Pons (tissue), 1 donor: ENCODE measurements around the gene PRKCA.
A peak's percentile ranks its signal among the peaks of the same experiment; 100 is the strongest.
"Not testable (repeated sequence)": the region's sequence is repeated elsewhere in the genome, so short reads cannot be mapped to it uniquely, and the experiment has no call there.

ENCODE experiments used
- DNase-seq: peaks from one replicate; pipeline ENCODE4 v3.0.0-alpha.2; 2016; ENCODE audit warnings: low spot score

The PRKCA gene

DNA sequence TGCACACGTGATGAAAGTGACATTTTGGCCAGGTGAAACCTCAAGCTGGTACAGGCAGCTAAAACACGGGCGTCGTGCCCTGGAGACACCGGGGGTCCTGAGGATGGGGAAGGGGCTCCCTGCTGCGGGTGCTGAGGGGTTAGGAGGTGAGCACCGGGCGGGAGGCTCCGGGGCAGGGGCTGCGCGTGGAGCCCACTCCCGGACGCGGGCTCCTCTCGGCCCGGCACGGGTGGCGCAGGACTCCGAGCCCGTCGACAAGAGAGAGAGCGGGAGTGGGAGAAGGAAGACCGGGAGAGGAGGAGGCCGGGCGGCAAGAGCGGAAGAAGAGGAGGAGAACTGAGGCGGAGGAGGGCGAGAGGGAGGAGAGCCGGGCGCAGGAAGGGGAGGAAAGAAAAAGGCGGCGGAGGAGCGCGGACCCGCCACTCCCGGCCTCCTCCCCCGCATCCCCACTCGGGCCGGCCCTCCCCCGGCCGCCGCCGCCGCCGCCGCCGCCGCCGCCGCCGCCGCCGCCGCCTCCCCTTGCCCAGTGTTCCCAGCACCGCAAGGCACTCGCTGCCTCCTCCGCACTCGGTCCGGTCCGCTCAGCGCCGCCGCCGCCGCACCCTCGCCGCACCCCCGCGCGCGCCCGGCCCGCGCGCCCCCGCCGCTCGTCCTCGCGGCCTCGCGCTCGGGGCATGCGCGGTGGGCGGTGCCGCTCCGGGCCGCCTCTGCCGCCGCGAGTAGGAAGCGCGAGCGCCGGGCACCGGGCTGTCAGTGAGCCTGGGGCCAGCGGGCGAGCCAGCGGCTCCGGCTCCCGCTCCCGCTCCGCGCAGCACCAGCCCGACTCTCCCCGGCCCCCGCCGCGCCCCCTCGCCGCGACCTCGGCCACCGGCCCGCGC lies at the start of gene PRKCA:
Gene PRKCA (plus strand): TSS at position 750 of the 878 bp plus-strand sequence.
- DNase-seq, result peak; percentile 64

DNA sequence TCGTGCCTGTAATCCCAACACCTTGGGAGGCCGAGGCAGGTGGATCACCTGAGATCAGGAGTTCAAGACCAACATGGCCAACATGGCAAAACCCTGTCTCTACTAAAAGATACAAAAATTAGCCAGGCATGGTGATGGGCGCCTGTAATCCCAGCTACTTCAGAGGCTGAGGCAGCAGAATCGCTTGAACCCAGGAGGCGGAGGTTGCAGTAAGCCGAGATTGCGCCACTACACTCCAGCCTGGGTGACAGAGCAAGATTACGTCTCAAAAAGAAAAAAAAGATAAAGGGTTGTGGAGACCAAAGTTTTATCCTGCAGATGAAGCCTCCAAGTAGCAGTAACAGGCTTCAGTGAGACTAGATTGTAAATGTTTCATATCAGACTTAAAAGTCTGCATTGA lies 49.0 kb upstream of the PRKCA start:
- not testable (repeated sequence) for DNase-seq

DNA sequence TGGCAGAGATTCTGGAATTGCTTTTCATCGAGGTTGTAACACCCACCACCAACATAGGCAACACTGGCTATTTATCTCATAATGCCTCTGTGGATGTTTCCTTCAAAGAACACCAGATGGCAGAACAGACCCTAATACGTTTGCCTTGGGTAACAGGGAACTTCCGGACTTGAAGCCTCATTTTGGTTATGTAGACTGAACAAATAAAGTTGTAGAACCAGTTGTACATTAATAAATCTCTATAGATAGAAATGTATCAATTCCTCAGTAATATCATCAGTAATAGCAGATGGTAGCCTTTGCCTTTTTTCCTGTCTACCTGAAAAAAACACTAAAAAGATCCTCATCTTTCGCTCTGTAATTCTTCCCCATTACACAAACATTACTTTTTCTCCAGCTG lies 47.3 kb upstream of the PRKCA start:
- DNase-seq, result peak; percentile 93

DNA sequence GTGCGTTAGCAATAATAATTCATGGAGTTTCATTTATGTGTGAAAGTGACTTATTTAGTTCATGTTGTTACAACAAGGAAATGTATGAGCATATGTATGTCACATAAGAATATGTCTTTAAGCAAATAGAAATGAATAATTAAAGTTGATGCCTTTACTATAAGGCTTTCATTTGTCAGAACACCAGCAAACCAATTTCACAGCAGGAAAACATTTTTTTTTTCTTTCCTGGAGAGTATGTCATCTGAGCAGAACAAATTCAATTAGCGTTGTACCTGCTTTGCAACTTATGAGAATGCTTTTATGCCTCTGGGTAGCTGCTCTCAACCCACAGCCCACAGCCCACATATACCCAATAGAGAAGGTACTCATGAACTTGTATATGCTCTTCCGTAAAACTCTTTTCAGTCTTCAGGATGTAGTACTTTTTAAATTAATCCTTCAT lies 46.9 kb upstream of the PRKCA start:
- DNase-seq, result no peak

DNA sequence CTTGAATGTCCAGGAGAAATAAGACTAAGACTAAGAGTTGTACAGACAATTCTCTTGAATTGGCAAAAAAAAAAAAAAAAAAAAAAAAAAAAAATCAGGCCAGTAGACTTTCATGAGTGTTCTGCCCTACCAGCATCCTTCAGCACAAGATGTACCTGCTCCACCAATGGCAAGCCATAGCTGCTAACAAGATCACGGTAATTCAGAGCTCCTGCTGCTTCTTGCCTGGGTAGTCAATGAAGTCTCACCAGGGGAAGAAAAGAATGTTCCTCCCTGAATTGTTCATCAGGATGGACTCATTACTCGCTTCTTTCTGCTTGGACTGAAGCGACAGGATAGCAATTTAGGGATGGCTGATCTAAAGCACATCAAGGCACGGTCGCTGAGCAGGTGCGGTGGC lies 42.1 kb upstream of the PRKCA start:
- DNase-seq, result no peak

DNA sequence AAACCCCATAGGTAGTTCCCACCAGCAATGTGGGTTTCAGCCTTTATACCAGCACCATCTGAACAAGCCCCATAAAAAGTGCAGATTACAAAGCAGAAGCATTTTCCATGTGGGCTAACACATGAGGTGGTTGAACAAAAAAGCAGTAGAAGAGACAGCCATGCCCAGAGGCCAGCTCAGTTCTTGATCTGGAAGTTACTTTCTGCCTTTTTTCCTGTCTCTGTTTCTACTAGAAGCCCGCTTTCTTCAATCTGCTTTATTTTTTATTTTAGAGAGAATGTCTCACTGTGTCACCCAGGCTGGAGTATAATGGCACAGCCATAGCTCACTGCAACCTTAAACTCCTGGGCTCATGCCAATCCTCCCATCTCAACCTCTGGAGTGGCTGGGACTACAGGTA lies 41.7 kb upstream of the PRKCA start:
- no peak for DNase-seq

DNA sequence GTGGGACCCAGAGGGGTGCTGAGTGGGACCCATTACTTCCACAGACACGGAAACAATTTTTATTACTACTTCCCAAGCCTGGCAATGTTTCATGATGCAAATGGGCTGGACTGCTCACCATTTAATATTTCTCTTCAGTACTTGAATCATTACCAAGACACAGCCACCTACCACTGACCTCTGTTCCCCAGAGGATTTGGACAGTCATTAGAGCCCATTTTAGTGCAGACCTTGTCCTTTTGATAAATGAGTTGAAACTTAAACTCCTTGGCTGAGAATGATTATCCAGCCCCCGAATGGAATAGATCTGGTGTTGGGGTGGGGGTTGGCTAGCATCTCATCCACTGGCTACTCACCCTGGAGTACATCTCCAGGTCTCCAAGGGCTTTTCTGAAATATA lies 39.6 kb upstream of the PRKCA start:
- no peak for DNase-seq

DNA sequence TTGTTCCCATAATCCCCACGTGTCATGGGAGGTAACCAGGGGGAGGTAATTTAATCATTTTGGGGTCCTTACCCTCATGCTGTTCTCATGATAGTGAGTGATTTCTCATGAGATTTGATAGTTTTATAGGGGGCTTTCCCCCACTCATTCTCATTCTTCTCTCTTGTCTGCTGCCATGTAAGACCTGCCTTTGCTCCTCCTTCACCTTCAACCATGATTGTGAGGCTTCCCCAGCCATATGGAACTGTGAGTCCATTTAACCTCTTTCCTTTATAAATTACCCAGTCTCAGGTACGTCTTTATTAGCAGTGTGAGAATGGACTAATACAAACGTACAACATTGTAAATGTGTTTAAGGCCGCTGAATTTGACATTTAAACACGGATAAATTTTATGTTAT lies 37.7 kb upstream of the PRKCA start:
- no peak for DNase-seq

DNA sequence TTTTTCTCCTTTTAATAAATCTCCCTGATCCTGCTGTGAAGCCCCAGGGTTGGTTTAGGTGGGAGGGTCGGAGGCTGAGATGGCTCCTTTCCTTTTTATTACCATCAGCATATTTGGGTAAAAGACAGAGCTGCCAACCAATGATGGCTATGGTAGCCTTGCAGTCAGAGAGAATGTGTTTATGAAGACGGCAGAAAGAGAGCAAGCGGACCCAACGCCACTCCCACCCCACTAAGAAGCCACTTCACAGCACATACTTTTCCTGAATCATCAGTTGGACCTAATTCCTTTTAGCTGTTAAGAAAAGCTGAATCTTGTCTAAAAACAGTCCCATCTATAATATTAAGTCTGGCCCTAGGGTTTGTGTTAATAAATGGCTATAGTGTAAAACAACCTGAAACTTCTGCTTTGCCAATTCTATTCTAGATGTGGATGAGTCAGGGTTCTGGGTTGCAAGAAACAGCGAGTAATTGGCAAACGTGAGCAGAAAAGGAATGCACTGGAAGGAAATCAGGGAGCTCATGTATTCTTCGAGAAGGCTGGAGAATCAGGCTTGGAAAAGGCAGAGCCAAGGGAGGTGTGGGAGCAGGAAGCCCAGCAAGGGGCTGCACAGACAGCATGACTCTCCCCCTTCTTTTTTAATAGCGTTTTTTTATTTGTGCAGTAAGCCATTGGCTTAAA lies 34.0 kb upstream of the PRKCA start:
- no peak for DNase-seq

DNA sequence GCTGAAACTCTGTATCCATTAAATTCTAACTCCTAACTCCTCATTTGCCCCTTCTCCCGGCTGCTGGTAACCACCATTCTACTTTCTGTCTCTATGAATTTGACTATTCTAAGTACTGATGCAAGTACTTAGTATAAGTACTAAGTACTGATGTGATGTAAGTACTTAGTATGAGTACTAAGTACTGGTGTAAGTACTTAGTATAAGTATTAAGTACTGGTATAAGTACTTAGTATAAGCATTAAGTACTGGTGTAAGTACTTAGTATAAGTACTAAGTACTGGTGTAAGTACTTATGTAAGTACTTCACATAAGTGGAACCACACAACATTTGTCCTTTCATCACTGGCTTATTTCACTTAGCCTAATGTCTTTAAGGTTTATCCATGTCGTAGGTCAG lies 32.3 kb upstream of the PRKCA start:
- DNase-seq, result no peak

DNA sequence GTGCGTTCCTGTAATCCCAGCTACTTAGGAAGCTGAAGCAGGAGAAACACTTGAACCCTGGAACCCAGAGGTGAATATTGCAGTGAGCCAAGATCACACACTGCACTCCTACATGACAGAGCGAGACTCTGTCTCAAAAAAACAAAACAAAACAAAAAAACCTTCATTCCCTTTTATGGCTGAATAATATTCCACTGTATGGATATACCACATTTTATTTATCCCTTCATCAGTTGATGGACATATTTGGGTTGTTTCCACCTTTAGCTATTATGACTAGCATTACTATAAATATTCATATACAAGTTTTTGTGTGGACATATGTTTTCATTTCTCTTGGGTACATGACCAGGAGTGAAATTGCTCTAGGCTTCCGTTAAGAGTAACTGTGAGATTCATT lies 30.9 kb upstream of the PRKCA start:
- no peak for DNase-seq

DNA sequence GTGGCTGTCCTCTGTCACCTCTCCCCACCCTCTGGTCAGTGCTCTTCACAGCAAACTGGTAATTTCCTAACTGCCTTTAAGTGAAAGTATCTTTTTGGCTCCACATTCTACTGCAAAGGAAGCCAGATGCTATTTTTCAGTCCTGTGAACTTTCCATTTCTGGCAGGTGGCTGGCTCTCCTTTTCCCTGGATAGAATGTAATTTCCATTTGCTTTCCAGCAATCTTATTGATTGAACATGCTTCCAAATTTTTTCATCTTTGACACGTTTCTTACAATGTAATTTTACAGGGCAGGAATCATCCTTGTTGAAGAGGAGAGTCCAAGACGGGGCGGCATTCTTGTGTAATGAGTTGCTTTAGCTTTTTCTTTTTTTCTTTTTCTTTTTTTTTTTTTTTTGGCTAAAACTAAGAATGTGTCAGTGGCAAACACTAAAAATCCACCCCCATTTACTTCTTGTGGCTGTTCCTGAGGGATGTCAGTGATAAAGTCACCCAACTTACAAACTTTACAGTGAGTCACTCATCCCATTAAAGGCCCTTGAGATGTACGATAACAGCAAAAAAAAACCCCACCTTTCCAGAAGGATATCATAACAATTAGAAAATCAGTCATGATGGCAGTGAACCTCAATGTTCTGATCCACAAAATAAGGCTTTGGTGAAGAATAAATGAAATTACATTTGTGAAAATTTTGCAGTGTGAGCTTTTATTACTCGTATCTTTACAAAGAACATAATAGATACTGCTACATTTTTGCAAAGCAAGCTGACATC lies 29.4 kb upstream of the PRKCA start:
- DNase-seq, result no peak

DNA sequence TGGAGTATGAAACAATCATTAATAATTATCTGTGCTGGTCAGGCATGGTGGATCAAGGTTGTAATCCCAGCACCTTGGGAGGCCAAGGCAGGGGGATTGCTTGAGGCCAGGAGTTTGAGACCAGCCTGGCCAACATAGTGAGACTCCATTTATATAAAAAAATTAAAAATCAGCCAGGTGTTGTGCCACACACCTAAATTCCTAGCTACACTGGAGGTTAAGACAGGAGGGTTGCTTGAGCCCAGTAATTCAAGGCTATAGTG lies 28.9 kb upstream of the PRKCA start:
- no peak for DNase-seq

DNA sequence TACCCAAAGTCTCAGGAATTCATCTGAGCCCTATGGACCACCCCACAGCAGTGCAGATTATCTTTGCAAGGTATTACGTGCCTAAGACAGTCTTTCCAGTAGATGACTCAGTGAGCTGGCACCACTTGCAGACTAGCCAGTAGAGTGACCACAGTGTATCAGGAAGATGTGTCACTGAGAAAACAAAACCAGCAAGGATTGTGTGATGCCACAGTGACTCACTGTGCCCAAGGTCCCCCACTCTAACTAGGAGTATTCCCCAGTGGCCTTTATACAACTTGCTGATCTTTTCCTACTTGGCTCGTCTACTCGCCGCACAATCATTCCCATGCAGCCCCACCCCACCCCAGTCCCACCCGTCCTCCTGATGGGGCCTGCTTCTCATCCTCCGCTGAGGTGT lies 26.8 kb upstream of the PRKCA start:
- DNase-seq, result no peak

DNA sequence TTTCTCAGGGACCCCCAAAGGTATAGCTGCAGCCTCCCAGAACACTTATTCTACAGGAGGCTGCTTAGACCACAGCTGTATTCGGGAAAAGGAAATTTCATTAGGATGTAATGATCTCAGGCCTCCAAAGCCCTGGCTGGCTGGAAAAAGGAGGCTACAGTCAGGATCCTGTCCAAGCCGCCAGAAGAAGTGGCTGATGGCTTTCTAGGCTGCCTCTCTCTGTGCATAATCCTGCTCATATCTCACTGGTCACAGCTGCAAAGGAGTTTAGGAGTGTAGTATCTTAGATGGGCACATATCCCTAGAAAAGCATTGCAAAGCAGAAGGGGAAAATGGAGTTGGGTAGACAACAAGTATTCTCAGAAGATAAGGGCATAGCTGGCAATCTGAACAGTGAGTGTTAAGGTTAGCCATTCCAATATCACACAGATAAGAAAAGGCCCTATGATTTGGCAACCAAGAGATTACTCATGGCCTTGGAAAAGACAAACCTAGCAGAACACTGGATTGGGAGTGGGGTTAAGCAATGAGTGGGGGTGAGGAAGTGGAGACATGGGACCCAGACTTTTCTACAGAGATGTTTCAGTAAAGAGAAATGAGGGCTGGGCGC lies 26.0 kb upstream of the PRKCA start:
- no peak for DNase-seq

DNA sequence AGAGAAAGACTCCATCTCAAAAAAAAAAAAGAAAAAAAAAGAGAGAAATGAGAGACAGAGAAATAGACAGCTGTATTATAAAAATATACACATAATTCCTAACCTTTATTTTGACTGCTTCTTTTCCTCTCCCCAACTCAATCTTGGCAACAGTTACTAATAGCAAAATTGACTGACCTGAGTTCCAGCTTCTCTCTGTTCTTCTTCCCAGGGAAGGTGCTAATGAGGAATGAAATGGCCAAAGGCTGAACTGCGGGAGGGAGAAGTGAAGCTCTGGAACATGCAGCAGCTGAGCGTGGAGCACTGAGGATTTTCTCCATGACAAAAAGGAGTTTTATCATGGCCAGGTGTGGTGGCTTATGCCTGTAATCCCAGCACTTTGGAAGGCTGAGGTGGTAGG lies 25.2 kb upstream of the PRKCA start:
- DNase-seq, result no peak

DNA sequence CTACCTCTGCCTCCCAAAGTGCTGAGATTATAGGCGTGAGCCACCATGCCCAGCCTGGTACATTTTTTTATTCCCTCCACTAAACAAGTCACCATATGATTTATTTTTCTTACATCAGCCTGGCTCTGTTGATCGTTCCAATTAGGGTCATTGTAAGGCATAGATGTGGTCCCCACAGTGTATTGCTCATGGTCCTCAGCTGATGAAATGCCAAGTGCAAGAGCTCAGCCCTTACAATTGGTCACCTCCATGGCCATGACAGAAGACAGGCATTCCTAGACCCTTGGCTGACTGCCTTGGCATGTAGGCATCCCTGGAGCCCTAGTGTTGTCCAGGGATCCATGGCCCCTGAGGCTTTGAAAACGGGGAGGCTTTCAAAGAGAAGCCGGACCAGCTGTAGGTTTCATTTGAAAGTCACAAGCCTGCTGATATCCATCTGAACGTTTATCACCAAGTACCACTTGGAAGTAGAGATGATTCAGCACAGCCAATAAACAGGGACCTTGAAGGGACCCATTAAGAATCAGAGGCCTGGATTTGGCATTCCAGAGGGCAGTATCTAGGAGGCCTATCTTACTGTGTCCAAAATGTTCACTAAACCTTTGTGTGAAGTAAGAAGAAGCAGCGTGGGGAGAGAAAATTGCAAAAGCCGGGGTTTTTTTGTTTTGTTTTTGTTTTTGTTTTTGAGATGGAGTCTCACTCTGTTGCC lies 20.6 kb upstream of the PRKCA start:
- DNase-seq, result no peak

DNA sequence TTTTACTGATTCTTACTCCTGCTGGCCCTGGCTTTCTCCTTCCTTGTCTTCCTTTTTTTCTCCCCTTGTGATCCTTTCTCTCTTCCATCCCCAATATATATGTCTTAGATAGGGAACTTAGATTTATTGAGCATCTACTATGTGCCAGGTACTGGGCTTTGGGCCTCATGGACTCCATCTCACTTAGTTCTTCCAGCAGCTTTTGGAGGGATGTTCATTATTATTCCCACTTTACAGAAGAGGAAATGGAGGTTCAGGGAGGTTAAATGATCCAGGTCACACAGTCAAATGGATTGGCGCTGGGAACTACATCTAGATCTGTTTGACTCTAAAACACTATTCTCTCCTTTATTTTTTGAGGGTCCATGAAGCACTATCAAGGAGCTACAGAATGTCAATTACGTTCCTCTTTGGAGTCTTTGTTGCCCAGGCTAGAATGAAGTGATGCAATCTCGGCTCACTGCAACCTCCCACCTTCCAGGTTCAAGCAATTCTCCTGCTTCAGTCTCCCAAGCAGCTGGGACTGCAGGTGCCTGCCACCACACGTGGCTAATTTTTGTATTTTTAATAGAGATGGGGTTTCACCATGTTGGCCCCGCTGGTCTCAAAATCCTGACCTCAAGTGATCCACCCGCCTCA lies 19.0 kb upstream of the PRKCA start:
- DNase-seq, result no peak

DNA sequence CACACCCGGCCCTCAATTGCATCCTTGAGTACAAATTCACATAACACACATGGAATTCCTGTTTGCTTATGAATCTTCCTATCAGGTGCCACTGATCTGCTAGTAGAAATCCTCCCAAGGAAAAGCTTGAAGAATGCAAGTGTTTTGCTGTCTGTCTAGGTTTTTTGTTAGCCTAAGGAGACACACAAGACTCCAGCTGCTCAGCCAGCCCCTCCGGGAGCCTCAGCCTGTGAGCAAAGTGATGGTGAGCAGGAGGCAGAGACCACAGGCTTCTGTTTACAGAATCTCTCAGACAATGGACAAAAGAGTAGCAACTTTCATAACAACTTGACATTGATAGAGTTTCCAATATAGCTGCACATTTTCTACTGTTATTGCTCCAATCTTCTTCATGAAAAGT lies 18.4 kb upstream of the PRKCA start:
- no peak for DNase-seq

DNA sequence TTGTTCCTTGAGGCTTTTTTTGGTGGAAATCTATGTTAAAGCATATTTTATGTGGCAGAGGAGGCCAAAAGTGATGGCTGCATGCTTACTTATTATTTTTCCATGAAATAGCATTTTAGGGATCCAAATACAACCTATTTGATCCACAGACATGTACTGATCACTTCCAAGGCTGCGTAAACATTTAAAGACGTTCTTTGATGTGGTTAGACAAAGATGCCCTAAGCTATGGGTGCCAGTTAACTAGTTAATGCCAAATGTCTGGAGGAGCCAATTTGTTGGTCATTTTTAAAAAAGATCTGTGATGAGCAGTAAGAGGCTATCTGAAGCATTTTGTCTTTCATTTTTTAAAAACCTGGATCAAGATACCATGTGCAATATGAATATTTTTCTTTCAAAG lies 17.3 kb upstream of the PRKCA start:
- no peak for DNase-seq

DNA sequence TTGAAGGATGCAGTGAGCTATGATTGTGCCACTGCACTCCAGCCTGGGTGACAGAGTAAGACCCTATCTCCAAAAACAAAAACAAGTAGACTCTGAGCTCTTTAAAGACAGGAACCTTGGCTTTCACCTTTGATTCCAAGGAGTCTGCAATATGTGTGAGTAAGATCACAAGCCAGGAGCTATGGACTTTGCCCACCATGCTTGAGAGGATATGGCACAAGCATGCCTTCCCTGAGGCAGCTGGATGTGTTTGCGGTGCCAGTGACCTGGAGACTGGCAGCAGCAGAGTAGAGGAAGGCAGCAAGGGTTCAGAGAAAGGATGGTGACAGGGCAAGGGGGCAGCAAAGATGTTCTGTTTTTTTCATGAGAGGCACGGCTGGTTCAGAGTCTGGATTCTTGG lies 14.5 kb upstream of the PRKCA start:
- no peak for DNase-seq
